ENCODE measurements around the gene MRTFA.

GRCh38 chr22:40415531-40416266 is 220.8 kb downstream of the MRTFA start:
- TF ChIP-seq CTCF (IDR thresholded peaks at IDR 0.05), result no peak
- TF ChIP-seq EP300 (IDR thresholded peaks at IDR 0.05), result no peak
